ENCODE measurements around the gene CNNM3.

DNA sequence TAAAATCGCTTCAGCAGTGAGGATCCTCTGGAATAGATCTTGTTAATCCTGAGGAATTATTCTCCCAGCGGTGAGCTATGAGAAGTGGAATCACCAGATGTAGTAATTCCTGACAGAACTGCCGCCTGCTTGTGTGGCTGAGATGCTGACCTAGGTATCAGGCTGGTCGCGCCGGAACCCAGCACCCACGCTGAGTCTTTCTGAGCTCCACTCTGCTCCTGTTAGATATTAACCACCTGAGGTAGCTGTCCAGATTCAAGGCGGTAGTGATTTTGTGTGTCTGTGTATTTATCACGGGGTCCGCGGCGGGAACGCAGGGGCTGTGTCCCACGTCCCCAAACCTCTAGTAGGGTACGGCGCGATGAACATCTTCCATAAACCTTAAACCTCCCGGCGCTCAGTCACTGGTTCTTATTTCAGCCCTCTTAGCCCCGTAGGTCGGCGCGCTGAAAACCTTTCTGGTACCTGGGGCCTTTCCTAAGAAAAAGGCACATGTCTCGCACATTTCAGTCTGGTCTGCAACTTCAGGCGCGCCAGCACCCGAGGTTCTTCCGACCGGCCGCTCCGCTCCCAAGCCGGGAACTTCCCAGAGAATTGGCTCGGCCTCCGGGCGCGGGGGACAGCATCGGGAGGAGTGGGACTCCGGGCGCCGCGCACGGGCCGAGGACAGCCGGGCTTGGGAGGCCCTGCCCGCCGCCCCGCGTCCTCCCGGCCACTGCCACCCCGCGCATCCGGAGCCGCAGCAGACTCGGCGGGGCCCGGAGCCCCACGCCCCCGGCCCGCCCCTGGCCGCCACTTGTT, 542 bp upstream of the CNNM3 start:
- TF ChIP-seq, protein P1, sequence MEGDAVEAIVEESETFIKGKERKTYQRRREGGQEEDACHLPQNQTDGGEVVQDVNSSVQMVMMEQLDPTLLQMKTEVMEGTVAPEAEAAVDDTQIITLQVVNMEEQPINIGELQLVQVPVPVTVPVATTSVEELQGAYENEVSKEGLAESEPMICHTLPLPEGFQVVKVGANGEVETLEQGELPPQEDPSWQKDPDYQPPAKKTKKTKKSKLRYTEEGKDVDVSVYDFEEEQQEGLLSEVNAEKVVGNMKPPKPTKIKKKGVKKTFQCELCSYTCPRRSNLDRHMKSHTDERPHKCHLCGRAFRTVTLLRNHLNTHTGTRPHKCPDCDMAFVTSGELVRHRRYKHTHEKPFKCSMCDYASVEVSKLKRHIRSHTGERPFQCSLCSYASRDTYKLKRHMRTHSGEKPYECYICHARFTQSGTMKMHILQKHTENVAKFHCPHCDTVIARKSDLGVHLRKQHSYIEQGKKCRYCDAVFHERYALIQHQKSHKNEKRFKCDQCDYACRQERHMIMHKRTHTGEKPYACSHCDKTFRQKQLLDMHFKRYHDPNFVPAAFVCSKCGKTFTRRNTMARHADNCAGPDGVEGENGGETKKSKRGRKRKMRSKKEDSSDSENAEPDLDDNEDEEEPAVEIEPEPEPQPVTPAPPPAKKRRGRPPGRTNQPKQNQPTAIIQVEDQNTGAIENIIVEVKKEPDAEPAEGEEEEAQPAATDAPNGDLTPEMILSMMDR (IDR thresholded peaks at IDR 0.05), result no peak
- TF ChIP-seq POLR2A (IDR thresholded peaks at IDR 0.05), result no peak
